ENCODE data around the gene SUPT5H. TPM values are rescaled to one million over a fixed set of nuclear protein-coding genes. Genes with fewer than 3 reads are reported as not detected.

SUPT5H gene
- total RNA-seq, 1 experiment from 2014 or later, result 59.9 TPM

- ATAC-seq, result no peak
- Histone ChIP-seq H3K27ac (ENCODE audit: low read length) (no peak overlapping the region), H4K20me1 (ENCODE audit: low read length) (no peaks in the 10 kb centered on the region), H3F3A (ENCODE audit: low read length, unreplicated experiment) (no peaks in the 10 kb centered on the region), H3K36me3 (ENCODE audit: low read depth, low read length) (no peaks in the 10 kb centered on the region), H3K4me1 (ENCODE audit: insufficient read depth, low read length) (0 out of 2 replicates have a peak, but pooled peaks cover 4% of the 10 kb centered on the region), H3K9me3 (ENCODE audit: low read length) (no peaks in the 10 kb centered on the region), H3K79me2 (ENCODE audit: low read length) (no peaks in the 10 kb centered on the region), H3K4me2 (ENCODE audit: low read length) (no peak overlapping the region), H2AFZ (ENCODE audit: low read length) (no peak overlapping the region), H3K9me2 (replicated peaks; ENCODE audit: low read length) (no peaks in the 10 kb centered on the region), H3K4me3 (ENCODE audit: low read length) (no peak overlapping the region), H3K27me3 (ENCODE audit: low read length) (no peaks in the 10 kb centered on the region), H3K9ac (ENCODE audit: low read length) (no peak overlapping the region)
- no TSS peak for BruUV-seq (replicated peaks)
- DNase-seq, result no peak
- intact Hi-C loops (cut with micrococcal nuclease), result no loop called here
- POLR2A ChIA-PET (ENCODE audit: unreplicated experiment), result no interaction called here
- CTCF ChIA-PET, result no interaction called here
- TF ChIP-seq EZH2phosphoT487 (IDR thresholded peaks at IDR 0.05; ENCODE audit: borderline replicate concordance, low read length) (no peak), EZH2 (IDR thresholded peaks at IDR 0.05; ENCODE audit: low read length, unreplicated experiment) (no peak), CTCF (conservative IDR thresholded peaks at IDR 0.05; ENCODE audit: low read depth, low read length) (no peak)
Observed at GRCh38 chr19:39417463-39418181, 27.8 kb upstream of the SUPT5H start.

- Histone ChIP-seq H3K36me3 (ENCODE audit: low read depth, low read length) (no peaks in the 10 kb centered on the region), H3K27me3 (ENCODE audit: low read length) (no peaks in the 10 kb centered on the region), H2AFZ (ENCODE audit: low read length) (no peak overlapping the region), H3K4me1 (ENCODE audit: insufficient read depth, low read length) (0 out of 2 replicates have a peak, but pooled peaks cover 1% of the 10 kb centered on the region), H3K9ac (ENCODE audit: low read length) (no peak overlapping the region), H3K4me3 (ENCODE audit: low read length) (no peak overlapping the region), H3K27ac (ENCODE audit: low read length) (no peak overlapping the region), H3F3A (ENCODE audit: low read length, unreplicated experiment) (no peaks in the 10 kb centered on the region), H3K9me3 (ENCODE audit: low read length) (no peaks in the 10 kb centered on the region), H3K79me2 (ENCODE audit: low read length) (no peaks in the 10 kb centered on the region), H3K9me2 (replicated peaks; ENCODE audit: low read length) (no peaks in the 10 kb centered on the region), H3K4me2 (ENCODE audit: low read length) (no peak overlapping the region), H4K20me1 (ENCODE audit: low read length) (no peaks in the 10 kb centered on the region)
- BruUV-seq (replicated peaks), result no TSS peak
- POLR2A ChIA-PET (ENCODE audit: unreplicated experiment), result no interaction called here
- TF ChIP-seq EZH2 (IDR thresholded peaks at IDR 0.05; ENCODE audit: low read length, unreplicated experiment), result no peak
- TF ChIP-seq CTCF (conservative IDR thresholded peaks at IDR 0.05; ENCODE audit: low read depth, low read length), result no peak
- TF ChIP-seq EZH2phosphoT487 (IDR thresholded peaks at IDR 0.05; ENCODE audit: borderline replicate concordance, low read length), result no peak
- CTCF ChIA-PET, result no interaction called here
- ATAC-seq, result no peak
- no peak for DNase-seq
- intact Hi-C loops (cut with micrococcal nuclease), result no loop called here
Observed at GRCh38 chr19:39419003-39419402, 26.4 kb upstream of the SUPT5H start.

- Histone ChIP-seq H3K9me2 (replicated peaks; ENCODE audit: low read length) (no peaks in the 10 kb centered on the region), H4K20me1 (ENCODE audit: low read length) (no peaks in the 10 kb centered on the region), H3K9me3 (ENCODE audit: low read length) (no peaks in the 10 kb centered on the region), H3K27ac (ENCODE audit: low read length) (no peak overlapping the region), H3K79me2 (ENCODE audit: low read length) (no peaks in the 10 kb centered on the region), H2AFZ (ENCODE audit: low read length) (no peak overlapping the region), H3K4me3 (ENCODE audit: low read length) (no peak overlapping the region), H3K4me1 (ENCODE audit: insufficient read depth, low read length) (no peaks in the 10 kb centered on the region), H3F3A (ENCODE audit: low read length, unreplicated experiment) (no peaks in the 10 kb centered on the region), H3K36me3 (ENCODE audit: low read depth, low read length) (no peaks in the 10 kb centered on the region), H3K4me2 (ENCODE audit: low read length) (no peak overlapping the region), H3K9ac (ENCODE audit: low read length) (no peak overlapping the region), H3K27me3 (ENCODE audit: low read length) (no peaks in the 10 kb centered on the region)
- TF ChIP-seq EZH2phosphoT487 (IDR thresholded peaks at IDR 0.05; ENCODE audit: borderline replicate concordance, low read length), result no peak
- no peak for TF ChIP-seq EZH2 (IDR thresholded peaks at IDR 0.05; ENCODE audit: low read length, unreplicated experiment)
- TF ChIP-seq CTCF (conservative IDR thresholded peaks at IDR 0.05; ENCODE audit: low read depth, low read length), result no peak
- BruUV-seq (replicated peaks), result no TSS peak
- ChIA-PET POLR2A (ENCODE audit: unreplicated experiment) (no interaction called here), CTCF (no interaction called here)
- no peak for DNase-seq
- intact Hi-C loops (cut with micrococcal nuclease), result no loop called here
- no peak for ATAC-seq
Observed at GRCh38 chr19:39420769-39421168, 24.6 kb upstream of the SUPT5H start.
